ENCODE measurements around the gene ARHGEF26. TPM values are rescaled to one million over a fixed set of nuclear protein-coding genes. Genes with fewer than 3 reads are reported as not detected.

The ARHGEF26 gene
- total and polyA plus RNA-seq, 12 donors, result 0.74 to 2.3 (median 1.1) TPM

DNA sequence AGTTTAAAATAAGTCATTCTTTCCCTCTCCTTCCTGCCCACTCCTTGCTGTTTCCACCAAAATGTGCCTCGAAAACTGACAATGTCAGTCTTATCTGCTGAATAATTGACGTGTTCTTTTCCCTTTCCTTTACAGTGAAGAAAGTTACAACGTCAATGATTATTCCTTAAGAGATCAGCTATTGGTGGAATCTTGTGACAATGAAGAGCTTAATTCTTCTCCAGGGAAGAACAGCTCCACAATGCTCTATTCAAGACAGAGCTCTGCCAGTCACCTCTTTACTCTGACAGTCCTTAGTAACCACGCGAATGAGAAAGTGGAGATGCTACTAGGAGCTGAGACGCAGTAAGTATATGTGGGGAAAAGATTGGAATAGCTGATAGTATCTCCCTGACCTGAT, 119.0 kb downstream of the ARHGEF26 start:
- ATAC-seq, result no peak
- Histone ChIP-seq H3K4me3 (no peak overlapping the region), H3K27me3 (no peaks in the 10 kb centered on the region), H3K9me3 (no peaks in the 10 kb centered on the region), H3K27ac (no peak overlapping the region), H3K36me3 (peaks cover 0 to 4% (median 0%) of the 10 kb centered on the region in 9 donors), H3K4me1 (peaks cover 0 to 13% (median 0%) of the 10 kb centered on the region in 9 donors)
- no peak for DNase-seq
- intact Hi-C loops (cut with DNase I), result no loop called here
- 83 to 86% methylated on average over 6 of the region's 6 CpGs for WGBS, 2 donors
- TF ChIP-seq, protein P1, sequence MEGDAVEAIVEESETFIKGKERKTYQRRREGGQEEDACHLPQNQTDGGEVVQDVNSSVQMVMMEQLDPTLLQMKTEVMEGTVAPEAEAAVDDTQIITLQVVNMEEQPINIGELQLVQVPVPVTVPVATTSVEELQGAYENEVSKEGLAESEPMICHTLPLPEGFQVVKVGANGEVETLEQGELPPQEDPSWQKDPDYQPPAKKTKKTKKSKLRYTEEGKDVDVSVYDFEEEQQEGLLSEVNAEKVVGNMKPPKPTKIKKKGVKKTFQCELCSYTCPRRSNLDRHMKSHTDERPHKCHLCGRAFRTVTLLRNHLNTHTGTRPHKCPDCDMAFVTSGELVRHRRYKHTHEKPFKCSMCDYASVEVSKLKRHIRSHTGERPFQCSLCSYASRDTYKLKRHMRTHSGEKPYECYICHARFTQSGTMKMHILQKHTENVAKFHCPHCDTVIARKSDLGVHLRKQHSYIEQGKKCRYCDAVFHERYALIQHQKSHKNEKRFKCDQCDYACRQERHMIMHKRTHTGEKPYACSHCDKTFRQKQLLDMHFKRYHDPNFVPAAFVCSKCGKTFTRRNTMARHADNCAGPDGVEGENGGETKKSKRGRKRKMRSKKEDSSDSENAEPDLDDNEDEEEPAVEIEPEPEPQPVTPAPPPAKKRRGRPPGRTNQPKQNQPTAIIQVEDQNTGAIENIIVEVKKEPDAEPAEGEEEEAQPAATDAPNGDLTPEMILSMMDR (IDR thresholded peaks at IDR 0.05), result no peak

DNA sequence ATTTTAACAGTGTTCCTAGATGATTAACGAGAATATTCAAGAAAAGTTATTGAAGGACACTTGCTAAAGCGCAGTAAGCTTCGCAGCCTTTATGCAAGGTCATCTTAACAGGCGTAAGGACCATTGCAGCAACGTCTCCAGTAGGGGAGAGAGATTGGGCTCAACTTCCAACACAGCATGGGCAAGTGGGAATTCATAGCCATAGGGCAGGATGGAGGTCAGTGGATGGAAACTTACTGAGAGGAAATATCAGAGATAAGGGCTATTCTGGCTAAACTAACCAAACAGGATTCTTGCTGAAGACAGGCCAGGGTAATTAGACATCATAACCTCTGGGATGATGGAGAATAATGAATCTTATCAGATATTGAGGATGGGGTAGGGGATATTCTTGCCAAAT, 120.3 kb downstream of the ARHGEF26 start:
- WGBS, 2 donors, result 82 to 90% methylated on average over 5 of the region's 5 CpGs
- H3K9me3 ChIP-seq, result no peaks in the 10 kb centered on the region
- DNase-seq (no peak), ATAC-seq (no peak)
- H3K27ac ChIP-seq, result no peak overlapping the region
- peaks cover 0 to 19% (median 0%) of the 10 kb centered on the region in 9 donors for H3K4me1 ChIP-seq
- TF ChIP-seq, protein P1 (IDR thresholded peaks at IDR 0.05), result no peak
- intact Hi-C loops (cut with DNase I), result no loop called here
- peaks cover 0 to 4% (median 0%) of the 10 kb centered on the region in 9 donors for H3K36me3 ChIP-seq
- H3K27me3 ChIP-seq, result no peaks in the 10 kb centered on the region
- no peak overlapping the region for H3K4me3 ChIP-seq

DNA sequence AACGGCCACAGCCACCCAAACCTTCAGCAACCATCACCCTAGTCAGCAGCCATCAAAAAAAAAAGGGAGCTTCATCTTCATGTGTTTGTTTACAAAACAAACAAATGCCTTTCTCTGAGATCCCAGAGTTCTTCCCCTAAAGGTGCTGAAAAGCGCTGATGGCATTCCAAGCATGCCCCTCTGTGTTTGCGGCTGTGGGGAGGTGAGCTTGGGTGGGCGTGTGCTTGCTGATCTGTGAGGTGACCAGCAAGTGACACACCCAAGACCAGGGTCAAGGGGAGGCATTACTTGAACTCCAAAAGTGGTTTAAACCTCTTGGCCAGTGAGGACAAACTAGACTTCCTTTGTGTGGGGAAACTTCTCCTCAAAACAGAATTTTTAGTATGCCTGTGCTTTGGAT, 121.6 kb downstream of the ARHGEF26 start:
- no peak overlapping the region for H3K4me3 ChIP-seq
- 89% methylated on average over 4 of the region's 4 CpGs for WGBS, 2 donors
- H3K27ac ChIP-seq, result peak overlapping the region in 8 of 10 donors; percentile 14 to 76 (median 48)
- TF ChIP-seq, protein P1 (IDR thresholded peaks at IDR 0.05), result no peak
- peaks cover 0 to 19% (median 0%) of the 10 kb centered on the region in 9 donors for H3K4me1 ChIP-seq
- DNase-seq (no peak), ATAC-seq (no peak)
- H3K36me3 ChIP-seq, result peaks cover 0 to 4% (median 0%) of the 10 kb centered on the region in 9 donors
- no peaks in the 10 kb centered on the region for H3K27me3 ChIP-seq
- H3K9me3 ChIP-seq, result no peaks in the 10 kb centered on the region
- intact Hi-C loops (cut with DNase I), result no loop called here

DNA sequence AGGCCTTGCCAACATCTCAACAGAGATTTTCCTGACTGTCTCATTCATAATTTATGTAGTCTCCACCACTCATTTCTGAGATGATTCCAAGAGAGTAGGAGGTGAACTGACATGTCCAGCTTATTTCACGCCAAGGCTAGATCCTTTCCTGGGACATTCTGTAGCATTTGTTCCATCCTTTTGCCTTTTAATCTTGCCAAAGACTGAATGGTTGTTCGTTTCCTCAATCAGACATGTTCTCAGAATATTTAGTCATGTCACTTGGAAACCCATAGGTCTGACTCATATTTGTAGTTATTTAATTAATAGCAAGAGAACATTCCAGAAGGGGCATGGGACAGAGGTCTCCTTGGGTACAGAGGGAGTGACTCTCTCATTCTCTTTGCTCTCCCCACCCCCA, 122.2 kb downstream of the ARHGEF26 start:
- no peaks in the 10 kb centered on the region for H3K9me3 ChIP-seq
- DNase-seq, result no peak
- 69 to 70% methylated on average over 2 of the region's 2 CpGs for WGBS, 2 donors
- no peak overlapping the region for H3K4me3 ChIP-seq
- H3K36me3 ChIP-seq, result peaks cover 0 to 4% (median 0%) of the 10 kb centered on the region in 9 donors
- intact Hi-C loops (cut with DNase I), result no loop called here
- ATAC-seq, result peak in 7 of 8 donors; percentile 34 to 89 (median 78)
- no peaks in the 10 kb centered on the region for H3K27me3 ChIP-seq
- TF ChIP-seq, protein P1 (IDR thresholded peaks at IDR 0.05), result no peak
- peak overlapping the region in 7 of 10 donors; percentile 14 to 76 (median 51) for H3K27ac ChIP-seq
- peaks cover 0 to 20% (median 0%) of the 10 kb centered on the region in 9 donors for H3K4me1 ChIP-seq
